ENCODE results near the gene CTNNA3. TPM values are rescaled to one million over a fixed set of nuclear protein-coding genes. Genes with fewer than 3 reads are reported as not detected.

The CTNNA3 gene
- total RNA-seq, 1 experiment from 2014 or later: 0.32 TPM

GRCh38 chr10:67735430-67735829, 39.4 kb upstream of the CTNNA3 start (continued):
- TF ChIP-seq, protein P1, sequence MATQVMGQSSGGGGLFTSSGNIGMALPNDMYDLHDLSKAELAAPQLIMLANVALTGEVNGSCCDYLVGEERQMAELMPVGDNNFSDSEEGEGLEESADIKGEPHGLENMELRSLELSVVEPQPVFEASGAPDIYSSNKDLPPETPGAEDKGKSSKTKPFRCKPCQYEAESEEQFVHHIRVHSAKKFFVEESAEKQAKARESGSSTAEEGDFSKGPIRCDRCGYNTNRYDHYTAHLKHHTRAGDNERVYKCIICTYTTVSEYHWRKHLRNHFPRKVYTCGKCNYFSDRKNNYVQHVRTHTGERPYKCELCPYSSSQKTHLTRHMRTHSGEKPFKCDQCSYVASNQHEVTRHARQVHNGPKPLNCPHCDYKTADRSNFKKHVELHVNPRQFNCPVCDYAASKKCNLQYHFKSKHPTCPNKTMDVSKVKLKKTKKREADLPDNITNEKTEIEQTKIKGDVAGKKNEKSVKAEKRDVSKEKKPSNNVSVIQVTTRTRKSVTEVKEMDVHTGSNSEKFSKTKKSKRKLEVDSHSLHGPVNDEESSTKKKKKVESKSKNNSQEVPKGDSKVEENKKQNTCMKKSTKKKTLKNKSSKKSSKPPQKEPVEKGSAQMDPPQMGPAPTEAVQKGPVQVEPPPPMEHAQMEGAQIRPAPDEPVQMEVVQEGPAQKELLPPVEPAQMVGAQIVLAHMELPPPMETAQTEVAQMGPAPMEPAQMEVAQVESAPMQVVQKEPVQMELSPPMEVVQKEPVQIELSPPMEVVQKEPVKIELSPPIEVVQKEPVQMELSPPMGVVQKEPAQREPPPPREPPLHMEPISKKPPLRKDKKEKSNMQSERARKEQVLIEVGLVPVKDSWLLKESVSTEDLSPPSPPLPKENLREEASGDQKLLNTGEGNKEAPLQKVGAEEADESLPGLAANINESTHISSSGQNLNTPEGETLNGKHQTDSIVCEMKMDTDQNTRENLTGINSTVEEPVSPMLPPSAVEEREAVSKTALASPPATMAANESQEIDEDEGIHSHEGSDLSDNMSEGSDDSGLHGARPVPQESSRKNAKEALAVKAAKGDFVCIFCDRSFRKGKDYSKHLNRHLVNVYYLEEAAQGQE (IDR thresholded peaks at IDR 0.05; ENCODE audit: low read depth): no peak
- TF ChIP-seq SIN3A (IDR thresholded peaks at IDR 0.05; ENCODE audit: low read depth) (no peak), EZH2 (IDR thresholded peaks at IDR 0.05) (no peak), YY1 (IDR thresholded peaks at IDR 0.05; ENCODE audit: extremely low read depth, insufficient replicate concordance, low read depth, low read length) (no peak), ZBTB33 (IDR thresholded peaks at IDR 0.05; ENCODE audit: extremely low read depth, insufficient replicate concordance, low read length) (no peak)

DNA sequence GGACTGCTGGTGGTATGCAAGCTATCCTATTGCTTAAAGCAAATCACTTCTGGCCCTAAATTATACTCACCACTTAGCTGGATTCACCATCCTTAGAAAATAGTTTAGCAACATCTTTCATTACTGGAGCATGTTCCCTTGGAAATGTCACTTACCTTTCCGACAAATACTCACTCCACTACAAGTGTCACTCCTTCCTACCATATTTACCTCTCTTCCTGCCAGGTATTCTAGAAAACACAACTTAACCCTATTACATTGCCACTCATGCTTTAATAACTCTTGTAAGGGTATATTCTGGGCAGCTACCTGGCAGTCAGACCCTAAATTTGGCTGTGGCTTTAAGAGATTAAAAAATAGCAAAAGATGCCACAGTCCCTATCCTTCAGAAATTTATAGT, 37.5 kb upstream of the CTNNA3 start:
- H3K4me2 ChIP-seq (ENCODE audit: low read length): no peak overlapping the region
- ChIA-PET RAD21 (ENCODE audit: low non-redundant PET in 1 of 2, low total read pairs in 2 of 2, uncharacterized antibody in 2 of 2, unreplicated experiment in 2 of 2) (no interaction called here), POLR2A (no interaction called here), CTCF (no interaction called here)
- H3K36me3 ChIP-seq (ENCODE audit: control insufficient read depth in 1 of 2, insufficient read depth in 2 of 2, low read length in 2 of 2): no peaks in the 10 kb centered on the region
- BruUV-seq (replicated peaks): no TSS peak
- no peak overlapping the region for H3K9ac ChIP-seq (ENCODE audit: low read length)
- no peaks in the 10 kb centered on the region for H3K27me3 ChIP-seq (ENCODE audit: insufficient read depth, low read length)
- no peak overlapping the region for H3K4me3 ChIP-seq (replicated peaks in 1 of 2; ENCODE audit: low read depth in 1 of 2, low read length in 2 of 2)
- H3K4me1 ChIP-seq (ENCODE audit: control insufficient read depth in 1 of 2, insufficient read depth in 2 of 2, low read length in 2 of 2): no peaks in the 10 kb centered on the region
- ATAC-seq: no peak
- H4K20me1 ChIP-seq (ENCODE audit: insufficient read depth): no peaks in the 10 kb centered on the region
- intact Hi-C loops (cut with micrococcal nuclease): no loop called here
- H2AFZ ChIP-seq (ENCODE audit: low read depth, low read length, poor library complexity, severe bottlenecking): no peak overlapping the region
- no peaks in the 10 kb centered on the region for H3K9me3 ChIP-seq (ENCODE audit: control insufficient read depth in 1 of 2, insufficient read depth in 1 of 2, low read depth in 1 of 2, low read length in 2 of 2)
- no peaks in the 10 kb centered on the region for H3K9me2 ChIP-seq (ENCODE audit: insufficient read depth)
- no peak overlapping the region for H3K27ac ChIP-seq (ENCODE audit: low read depth, low read length)
- no peak for DNase-seq (ENCODE audit: low read depth, low spot score)
- no peaks in the 10 kb centered on the region for H3K79me2 ChIP-seq (ENCODE audit: insufficient read depth, low read length)
- TF ChIP-seq YY1 (IDR thresholded peaks at IDR 0.05; ENCODE audit: extremely low read depth, insufficient replicate concordance, low read depth, low read length) (no peak), TCF7L2 (IDR thresholded peaks at IDR 0.05; ENCODE audit: borderline replicate concordance, extremely low read depth, insufficient read depth, insufficient read length) (no peak), ATF3 (IDR thresholded peaks at IDR 0.05) (no peak), POLR2AphosphoS5 (IDR thresholded peaks at IDR 0.05; ENCODE audit: low read depth, low read length) (no peak), RAD21 (IDR thresholded peaks at IDR 0.05; ENCODE audit: low read depth) (no peak), EGR1 (IDR thresholded peaks at IDR 0.05; ENCODE audit: low read depth) (no peak), SIN3A (IDR thresholded peaks at IDR 0.05; ENCODE audit: low read depth) (no peak), JUND (IDR thresholded peaks at IDR 0.05) (no peak), CEBPB (IDR thresholded peaks at IDR 0.05; ENCODE audit: low read depth) (no peak), POLR2A (IDR thresholded peaks at IDR 0.05; ENCODE audit: borderline replicate concordance, extremely low read depth, insufficient read depth, insufficient read length) (no peak), SP1 (IDR thresholded peaks at IDR 0.05; ENCODE audit: low read depth) (no peak), MAX (IDR thresholded peaks at IDR 0.05) (no peak)
- TF ChIP-seq, protein P2, sequence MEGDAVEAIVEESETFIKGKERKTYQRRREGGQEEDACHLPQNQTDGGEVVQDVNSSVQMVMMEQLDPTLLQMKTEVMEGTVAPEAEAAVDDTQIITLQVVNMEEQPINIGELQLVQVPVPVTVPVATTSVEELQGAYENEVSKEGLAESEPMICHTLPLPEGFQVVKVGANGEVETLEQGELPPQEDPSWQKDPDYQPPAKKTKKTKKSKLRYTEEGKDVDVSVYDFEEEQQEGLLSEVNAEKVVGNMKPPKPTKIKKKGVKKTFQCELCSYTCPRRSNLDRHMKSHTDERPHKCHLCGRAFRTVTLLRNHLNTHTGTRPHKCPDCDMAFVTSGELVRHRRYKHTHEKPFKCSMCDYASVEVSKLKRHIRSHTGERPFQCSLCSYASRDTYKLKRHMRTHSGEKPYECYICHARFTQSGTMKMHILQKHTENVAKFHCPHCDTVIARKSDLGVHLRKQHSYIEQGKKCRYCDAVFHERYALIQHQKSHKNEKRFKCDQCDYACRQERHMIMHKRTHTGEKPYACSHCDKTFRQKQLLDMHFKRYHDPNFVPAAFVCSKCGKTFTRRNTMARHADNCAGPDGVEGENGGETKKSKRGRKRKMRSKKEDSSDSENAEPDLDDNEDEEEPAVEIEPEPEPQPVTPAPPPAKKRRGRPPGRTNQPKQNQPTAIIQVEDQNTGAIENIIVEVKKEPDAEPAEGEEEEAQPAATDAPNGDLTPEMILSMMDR (IDR thresholded peaks at IDR 0.05 in 2 of 3, conservative IDR thresholded peaks at IDR 0.05 in 1 of 3; ENCODE audit: borderline replicate concordance in 1 of 3, insufficient read depth in 1 of 3, low read depth in 2 of 3, low read length in 2 of 3): no peak
